ENCODE results near the gene RPA1. TPM values are rescaled to one million over a fixed set of nuclear protein-coding genes. Genes with fewer than 3 reads are reported as not detected.
"Not testable (repeated sequence)": the region's sequence is repeated elsewhere in the genome, so short reads cannot be mapped to it uniquely, and the experiment has no call there.

Gene RPA1
- polyA plus RNA-seq, 6 donors from 2014 or later: 45.1 to 56.0 (median 50.5) TPM

GRCh38 chr17:1834380-1835149 lies 4.8 kb downstream of the RPA1 start:
- peak overlapping the region in 1 of 8 donors; percentile 3 for H3K4me3 Mint-ChIP-seq

GRCh38 chr17:1839516-1839915 lies 9.7 kb downstream of the RPA1 start:
- H3K9me3 Mint-ChIP-seq: no peaks in the 10 kb centered on the region
- no peak overlapping the region for H3K4me3 Mint-ChIP-seq
- no peak for ATAC-seq (ENCODE audit: low read depth in 2 of 2)
- no peaks in the 10 kb centered on the region for H3K27me3 Mint-ChIP-seq
- H3K4me1 Mint-ChIP-seq: peaks cover 6 to 14% (median 13%) of the 10 kb centered on the region in 3 donors
- peaks cover 9 to 10% of the 10 kb centered on the region in 2 donors for H3K36me3 Mint-ChIP-seq
- H3K27ac Mint-ChIP-seq: no peak overlapping the region
- no peak for DNase-seq

More at GRCh38 chr17:1834380-1835149, 4.8 kb downstream of the RPA1 start:
- ATAC-seq (ENCODE audit: low read depth in 2 of 2) (peak in 1 of 2 donors; percentile 35), DNase-seq (no peak)
- Mint-ChIP-seq H3K27me3 (no peaks in the 10 kb centered on the region), H3K9me3 (no peaks in the 10 kb centered on the region), H3K27ac (peak overlapping the region in 2 of 6 donors; percentile 30 to 68), H3K4me1 (peaks cover 25 to 41% (median 28%) of the 10 kb centered on the region in 3 donors), H3K36me3 (no peaks in the 10 kb centered on the region)

GRCh38 chr17:1843947-1844346 lies 14.1 kb downstream of the RPA1 start:
- Mint-ChIP-seq H3K36me3 (peaks cover 10 to 20% of the 10 kb centered on the region in 2 donors), H3K27ac (no peak overlapping the region), H3K4me3 (no peak overlapping the region), H3K4me1 (peaks cover 0 to 5% (median 0%) of the 10 kb centered on the region in 3 donors), H3K9me3 (no peaks in the 10 kb centered on the region), H3K27me3 (no peaks in the 10 kb centered on the region)
- ATAC-seq (ENCODE audit: low read depth in 2 of 2): no peak
- DNase-seq: no peak

- Mint-ChIP-seq H3K36me3 (peaks cover 15 to 26% of the 10 kb centered on the region in 2 donors), H3K4me1 (peaks cover 0 to 4% (median 0%) of the 10 kb centered on the region in 3 donors), H3K27me3 (no peaks in the 10 kb centered on the region), H3K9me3 (no peaks in the 10 kb centered on the region), H3K27ac (no peak overlapping the region), H3K4me3 (no peak overlapping the region)
- DNase-seq (no peak), ATAC-seq (ENCODE audit: low read depth in 2 of 2) (no peak)
Measured at GRCh38 chr17:1847191-1847590, 17.4 kb downstream of the RPA1 start.

GRCh38 chr17:1852327-1852726 lies 22.5 kb downstream of the RPA1 start:
- peak overlapping the region in 2 of 6 donors; percentile 56 to 84 for H3K27ac Mint-ChIP-seq
- peaks cover 0 to 6% (median 0%) of the 10 kb centered on the region in 3 donors for H3K4me1 Mint-ChIP-seq
- peaks cover 4 to 17% of the 10 kb centered on the region in 2 donors for H3K36me3 Mint-ChIP-seq

GRCh38 chr17:1853698-1854097 lies 23.9 kb downstream of the RPA1 start:
- no peak overlapping the region for H3K4me3 Mint-ChIP-seq
- peaks cover 4 to 16% of the 10 kb centered on the region in 2 donors for H3K36me3 Mint-ChIP-seq
- peak overlapping the region in 1 of 6 donors; percentile 30 for H3K27ac Mint-ChIP-seq
- no peaks in the 10 kb centered on the region for H3K9me3 Mint-ChIP-seq
- H3K27me3 Mint-ChIP-seq: no peaks in the 10 kb centered on the region
- no peak for DNase-seq
- ATAC-seq (ENCODE audit: low read depth in 2 of 2): no peak
- H3K4me1 Mint-ChIP-seq: peaks cover 0 to 6% (median 0%) of the 10 kb centered on the region in 3 donors

More at GRCh38 chr17:1852327-1852726, 22.5 kb downstream of the RPA1 start:
- Mint-ChIP-seq H3K4me3 (no peak overlapping the region), H3K9me3 (no peaks in the 10 kb centered on the region), H3K27me3 (no peaks in the 10 kb centered on the region)
- DNase-seq (no peak), ATAC-seq (ENCODE audit: low read depth in 2 of 2) (no peak)

GRCh38 chr17:1856462-1856861 lies 26.7 kb downstream of the RPA1 start:
- Mint-ChIP-seq H3K36me3 (peaks cover 4 to 16% of the 10 kb centered on the region in 2 donors), H3K27ac (peak overlapping the region in 3 of 6 donors; percentile 16 to 60 (median 49))
- not testable (repeated sequence) for H3K4me3 Mint-ChIP-seq; H3K9me3 Mint-ChIP-seq; DNase-seq; H3K4me1 Mint-ChIP-seq; H3K27me3 Mint-ChIP-seq; ATAC-seq (ENCODE audit: low read depth in 2 of 2)

- ATAC-seq (ENCODE audit: low read depth in 2 of 2) (no peak), DNase-seq (no peak)
- peak overlapping the region in 1 of 6 donors; percentile 35 for H3K27ac Mint-ChIP-seq
- no peaks in the 10 kb centered on the region for H3K9me3 Mint-ChIP-seq
- peaks cover 0 to 4% of the 10 kb centered on the region in 2 donors for H3K36me3 Mint-ChIP-seq
- H3K4me3 Mint-ChIP-seq: no peak overlapping the region
- no peaks in the 10 kb centered on the region for H3K27me3 Mint-ChIP-seq
- H3K4me1 Mint-ChIP-seq: no peaks in the 10 kb centered on the region
Measured at GRCh38 chr17:1860978-1861377, 31.2 kb downstream of the RPA1 start.

GRCh38 chr17:1861391-1862010 lies 31.7 kb downstream of the RPA1 start:
- Mint-ChIP-seq H3K27me3 (no peaks in the 10 kb centered on the region), H3K36me3 (peaks cover 0 to 4% of the 10 kb centered on the region in 2 donors), H3K27ac (peak overlapping the region in 2 of 6 donors; percentile 35 to 65), H3K4me1 (no peaks in the 10 kb centered on the region), H3K4me3 (no peak overlapping the region), H3K9me3 (no peaks in the 10 kb centered on the region)
- DNase-seq (no peak), ATAC-seq (ENCODE audit: low read depth in 2 of 2) (no peak)

- Mint-ChIP-seq H3K4me1 (no peaks in the 10 kb centered on the region), H3K4me3 (peak overlapping the region in 1 of 8 donors; percentile 42), H3K27me3 (no peaks in the 10 kb centered on the region), H3K9me3 (no peaks in the 10 kb centered on the region), H3K36me3 (no peaks in the 10 kb centered on the region), H3K27ac (no peak overlapping the region)
- ATAC-seq (ENCODE audit: low read depth in 2 of 2): peak; percentile 53 to 59
- peak; percentile 53 for DNase-seq
Measured at GRCh38 chr17:1865252-1866037, 35.6 kb downstream of the RPA1 start.

GRCh38 chr17:1867307-1867706 lies 37.5 kb downstream of the RPA1 start:
- Mint-ChIP-seq H3K4me1 (no peaks in the 10 kb centered on the region), H3K36me3 (peaks cover 0 to 6% of the 10 kb centered on the region in 2 donors), H3K4me3 (no peak overlapping the region), H3K27me3 (no peaks in the 10 kb centered on the region), H3K27ac (peak overlapping the region in 2 of 6 donors; percentile 47 to 51), H3K9me3 (no peaks in the 10 kb centered on the region)
- DNase-seq: no peak
- no peak for ATAC-seq (ENCODE audit: low read depth in 2 of 2)

GRCh38 chr17:1868090-1868489 lies 38.3 kb downstream of the RPA1 start:
- Mint-ChIP-seq H3K27ac (peak overlapping the region in 1 of 6 donors; percentile 47), H3K27me3 (no peaks in the 10 kb centered on the region), H3K4me3 (no peak overlapping the region), H3K9me3 (no peaks in the 10 kb centered on the region), H3K36me3 (peaks cover 4 to 6% of the 10 kb centered on the region in 2 donors), H3K4me1 (no peaks in the 10 kb centered on the region)
- ATAC-seq (ENCODE audit: low read depth in 2 of 2) (no peak), DNase-seq (no peak)

GRCh38 chr17:1870592-1870991 lies 40.8 kb downstream of the RPA1 start:
- ATAC-seq (ENCODE audit: low read depth in 2 of 2) (no peak), DNase-seq (no peak)
- H3K9me3 Mint-ChIP-seq: no peaks in the 10 kb centered on the region
- H3K4me3 Mint-ChIP-seq: no peak overlapping the region
- H3K27me3 Mint-ChIP-seq: no peaks in the 10 kb centered on the region
- peaks cover 6 to 11% of the 10 kb centered on the region in 2 donors for H3K36me3 Mint-ChIP-seq
- H3K4me1 Mint-ChIP-seq: no peaks in the 10 kb centered on the region
- no peak overlapping the region for H3K27ac Mint-ChIP-seq
